HFFc6 (cell line): ENCODE results near the gene EFEMP1. TPM values are rescaled to one million over a fixed set of nuclear protein-coding genes. Genes with fewer than 3 reads are reported as not detected.
"Not testable (repeated sequence)": the region's sequence is repeated elsewhere in the genome, so short reads cannot be mapped to it uniquely, and the experiment has no call there.

ENCODE experiments used
- DNase-seq: peaks from one replicate; pipeline ENCODE4 v3.0.0-alpha.2; 2018
- H3K27ac Mint-ChIP-seq: 2 replicates; pipeline ENCODE4 v1.8.0; 2020; ENCODE audit warnings: mild to moderate bottlenecking, mixed read lengths
- H3K27me3 Mint-ChIP-seq: 2 replicates; pipeline ENCODE4 v1.8.0; 2021; ENCODE audit warnings: mild to moderate bottlenecking, moderate library complexity, mixed read lengths; ENCODE audit not compliant: insufficient read depth
- H3K36me3 Mint-ChIP-seq: 2 replicates; pipeline ENCODE4 v1.8.0; 2021; ENCODE audit warnings: low read depth, mixed read lengths
- H3K4me1 Mint-ChIP-seq: 2 replicates; pipeline ENCODE4 v1.8.0; 2020; ENCODE audit warnings: low read depth, mixed read lengths
- H3K4me3 Mint-ChIP-seq: 2 replicates; pipeline ENCODE4 v1.8.0; 2020; ENCODE audit warnings: mild to moderate bottlenecking, moderate library complexity, mixed read lengths
- H3K9me3 Mint-ChIP-seq: 2 replicates; pipeline ENCODE4 v1.8.0; 2020; ENCODE audit warnings: mild to moderate bottlenecking, mixed read lengths
- CTCF ChIP-seq: fragments of 200-600 bp; sonication (generic); IDR thresholded peaks from 2 replicates; pipeline ENCODE4 v1.5.0; 2021; ENCODE audit warnings: antibody characterized with exemption, mild to moderate bottlenecking
- total RNA-seq, 6 experiments: library from RNA; stranded (reverse); fragmentation: NEBNext Ultra II Directional; extraction: Animal tissue kit (Norgen Biotek cat#: 25700); gene quantifications; 2 replicates in 1 of 6; 3 replicates in 5 of 6; pipeline ENCODE4 v1.2.3, GENCODE V29; 2021

The EFEMP1 gene
- total RNA-seq, 6 experiments from 2014 or later: 42.1 to 63.5 (median 51.9) TPM

DNA sequence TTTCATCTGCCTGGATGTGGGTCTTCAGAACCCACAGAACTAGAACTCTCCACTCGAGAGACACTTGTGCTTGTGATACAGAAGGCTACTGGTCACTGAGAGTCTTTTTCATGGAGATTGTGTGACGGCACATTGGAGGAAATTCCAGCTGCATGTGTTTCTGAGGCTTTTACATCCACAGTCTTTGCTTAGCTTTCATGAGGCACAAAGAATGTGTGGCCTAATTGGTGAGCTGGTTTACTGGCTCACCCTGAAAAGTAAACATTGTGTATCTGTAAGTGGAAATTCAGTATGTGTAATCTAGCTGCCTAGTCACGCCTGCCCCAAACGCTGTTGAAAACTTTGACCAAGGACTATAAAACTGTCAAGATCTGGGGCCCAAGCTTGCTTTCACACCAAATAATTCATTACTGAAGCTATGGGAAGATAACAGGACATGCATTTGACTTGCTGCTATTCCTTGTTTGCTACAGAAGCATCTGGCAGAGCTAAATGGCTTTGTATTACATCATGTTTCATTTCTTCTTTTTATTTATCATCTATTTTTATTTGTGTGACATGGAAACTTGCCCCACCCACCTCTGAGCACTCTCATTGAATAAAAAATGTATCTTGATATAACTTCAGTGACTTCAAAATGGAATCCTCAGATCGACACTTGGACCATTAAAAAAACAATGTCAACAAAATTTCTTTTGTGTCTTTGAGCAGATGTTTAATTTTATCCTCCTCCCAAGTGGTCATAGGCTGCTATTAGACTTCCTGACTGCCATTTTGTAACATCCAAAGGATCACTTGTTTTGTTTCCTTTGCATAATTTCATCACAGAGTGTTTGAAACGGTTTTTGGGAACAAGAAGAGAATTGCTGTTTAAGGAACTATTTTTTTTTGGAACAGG is 80.2 kb downstream of the EFEMP1 start:
- no peaks in the 10 kb centered on the region for H3K27me3 Mint-ChIP-seq
- no peak overlapping the region; the same call in none of the 2 replicates for H3K27ac Mint-ChIP-seq
- TF ChIP-seq CTCF: no peak; the same call in 1 of the 2 replicates
- peaks cover 19% of the 10 kb centered on the region for H3K4me1 Mint-ChIP-seq
- H3K36me3 Mint-ChIP-seq: peaks cover 5% of the 10 kb centered on the region
- DNase-seq: peak; percentile 99
- H3K9me3 Mint-ChIP-seq: no peaks in the 10 kb centered on the region
- H3K4me3 Mint-ChIP-seq: 0 out of 2 replicates have a peak overlapping the region, but pooled peaks have one; percentile 39

- Mint-ChIP-seq H3K27me3 (no peaks in the 10 kb centered on the region), H3K9me3 (no peaks in the 10 kb centered on the region), H3K27ac (no peak overlapping the region), H3K36me3 (peaks cover 5% of the 10 kb centered on the region), H3K4me1 (peaks cover 12% of the 10 kb centered on the region), H3K4me3 (no peak overlapping the region)
- DNase-seq: peak; percentile 84
- TF ChIP-seq CTCF: no peak
Measured at GRCh38 chr2:55842046-55842445, 81.5 kb downstream of the EFEMP1 start.

DNA sequence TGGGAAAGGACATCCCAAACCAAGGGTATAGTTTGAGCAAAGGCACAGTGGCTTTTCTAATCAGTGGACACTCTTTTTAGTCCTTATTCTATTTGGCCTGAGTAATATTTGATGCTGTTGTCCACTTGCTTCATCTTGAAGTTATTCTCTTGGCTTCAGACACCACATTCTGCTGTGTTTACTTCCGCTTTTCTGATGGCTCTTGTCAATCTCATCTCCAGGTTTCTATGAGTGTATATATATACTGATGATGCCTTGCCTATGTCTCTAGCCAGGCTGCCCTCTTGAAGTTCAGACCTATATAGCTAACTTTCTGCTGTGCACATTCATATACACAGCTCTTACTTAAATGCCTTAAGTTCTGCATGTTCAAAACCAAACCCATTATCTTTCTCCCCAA is 83.1 kb downstream of the EFEMP1 start:
- no peak for TF ChIP-seq CTCF
- H3K27ac Mint-ChIP-seq: no peak overlapping the region
- no peak overlapping the region for H3K4me3 Mint-ChIP-seq
- H3K36me3 Mint-ChIP-seq: peaks cover 18% of the 10 kb centered on the region
- H3K9me3 Mint-ChIP-seq: peaks cover 10% of the 10 kb centered on the region; the same call in 1 of the 2 replicates
- H3K4me1 Mint-ChIP-seq: peaks cover 12% of the 10 kb centered on the region
- H3K27me3 Mint-ChIP-seq: peaks cover 3% of the 10 kb centered on the region
- no peak for DNase-seq

- no peak overlapping the region for H3K27ac Mint-ChIP-seq
Measured at GRCh38 chr2:55839182-55839819, 84.3 kb downstream of the EFEMP1 start.

DNA sequence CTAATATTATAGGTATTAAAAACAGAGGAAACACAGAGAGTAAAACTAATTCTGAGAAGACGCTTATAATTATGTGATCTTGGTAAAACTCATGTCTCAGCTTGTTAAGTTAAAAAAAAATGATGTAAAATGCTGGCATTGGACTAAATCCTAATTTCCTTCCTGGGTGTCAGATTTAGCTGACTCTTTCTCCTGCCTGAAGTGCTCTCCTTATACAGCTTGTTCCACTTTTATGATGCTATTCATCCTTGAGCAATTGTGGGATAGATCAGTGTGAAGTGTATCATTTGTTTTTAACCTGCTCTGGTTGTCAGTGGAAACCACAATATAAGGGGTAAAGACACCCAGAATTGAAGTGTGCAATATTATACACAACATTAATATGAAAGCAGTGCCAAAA is 84.9 kb downstream of the EFEMP1 start:
- TF ChIP-seq CTCF: no peak
- Mint-ChIP-seq H3K4me3 (no peak overlapping the region), H3K9me3 (peaks cover 13% of the 10 kb centered on the region; the same call in 1 of the 2 replicates), H3K27ac (no peak overlapping the region), H3K36me3 (peaks cover 15% of the 10 kb centered on the region), H3K4me1 (peaks cover 12% of the 10 kb centered on the region), H3K27me3 (peaks cover 10% of the 10 kb centered on the region)
- no peak for DNase-seq

More at GRCh38 chr2:55839182-55839819, 84.3 kb downstream of the EFEMP1 start:
- Mint-ChIP-seq H3K36me3 (peaks cover 15% of the 10 kb centered on the region), H3K4me3 (no peak overlapping the region), H3K4me1 (peaks cover 12% of the 10 kb centered on the region), H3K9me3 (peaks cover 13% of the 10 kb centered on the region; the same call in 1 of the 2 replicates), H3K27me3 (peaks cover 10% of the 10 kb centered on the region)
- TF ChIP-seq CTCF: no peak
- DNase-seq: no peak

- H3K9me3 Mint-ChIP-seq: peaks cover 18% of the 10 kb centered on the region; the same call in 1 of the 2 replicates
- not testable (repeated sequence) for H3K27ac Mint-ChIP-seq, DNase-seq, H3K4me3 Mint-ChIP-seq, H3K27me3 Mint-ChIP-seq
- peaks cover 15% of the 10 kb centered on the region for H3K36me3 Mint-ChIP-seq
- H3K4me1 Mint-ChIP-seq: peaks cover 12% of the 10 kb centered on the region
Measured at GRCh38 chr2:55838117-55838516, 85.5 kb downstream of the EFEMP1 start.
